GM19372 (cell line): ENCODE results near the gene SPTBN5.

Source experiments
- ATAC-seq: cut with Tn5 transposase; IDR thresholded peaks from one replicate; pipeline ENCODE4 v1.9.1; 2021; ENCODE audit warnings: mild to moderate bottlenecking, low read depth, moderate library complexity; ENCODE audit not compliant: unreplicated experiment

SPTBN5 gene

GRCh38 chr15:41827880-41828806 is 65.7 kb downstream of the SPTBN5 start, which contains the start of gene JMJD7:
JMJD7 (plus strand) TSS chr15:41828092; CDS start chr15:41828125, 33 bp downstream.
- peak; percentile 79 for ATAC-seq

GRCh38 chr15:41827290-41827879 is 66.5 kb downstream of the SPTBN5 start:
- ATAC-seq: no peak

- no peak for ATAC-seq
Measured at GRCh38 chr15:41825572-41826535, 68.0 kb downstream of the SPTBN5 start.

- ATAC-seq: no peak
Measured at GRCh38 chr15:41825145-41825544, 68.7 kb downstream of the SPTBN5 start.

GRCh38 chr15:41824062-41824745 is 69.6 kb downstream of the SPTBN5 start:
- no peak for ATAC-seq

GRCh38 chr15:41823502-41823901 is 70.4 kb downstream of the SPTBN5 start:
- no peak for ATAC-seq

- ATAC-seq: no peak
Measured at GRCh38 chr15:41822957-41823356, 70.9 kb downstream of the SPTBN5 start.

GRCh38 chr15:41822471-41822870 is 71.4 kb downstream of the SPTBN5 start:
- ATAC-seq: no peak

- no peak for ATAC-seq
Measured at GRCh38 chr15:41821831-41822230, 72.0 kb downstream of the SPTBN5 start.

GRCh38 chr15:41820791-41821423 is 72.9 kb downstream of the SPTBN5 start:
- no peak for ATAC-seq

GRCh38 chr15:41819455-41820050 is 74.3 kb downstream of the SPTBN5 start:
- no peak for ATAC-seq

- ATAC-seq: no peak
Measured at GRCh38 chr15:41817781-41818180, 76.1 kb downstream of the SPTBN5 start.

GRCh38 chr15:41817327-41817726 is 76.5 kb downstream of the SPTBN5 start:
- ATAC-seq: no peak

- no peak for ATAC-seq
Measured at GRCh38 chr15:41816788-41817187, 77.1 kb downstream of the SPTBN5 start.

- no peak for ATAC-seq
Measured at GRCh38 chr15:41814534-41814933, 79.3 kb downstream of the SPTBN5 start.

GRCh38 chr15:41813426-41813825 is 80.4 kb downstream of the SPTBN5 start:
- ATAC-seq: no peak

GRCh38 chr15:41812820-41813375 is 81.0 kb downstream of the SPTBN5 start:
- ATAC-seq: no peak

GRCh38 chr15:41811432-41812195 is 82.2 kb downstream of the SPTBN5 start:
- ATAC-seq: no peak
